ENCODE results near the gene ERCC6L2. TPM values are rescaled to one million over a fixed set of nuclear protein-coding genes. Genes with fewer than 3 reads are reported as not detected.
A peak's percentile ranks its signal among the peaks of the same experiment; 100 is the strongest.

The ERCC6L2 gene
- total RNA-seq, 1 experiment from 2014 or later = 39.7 TPM

GRCh38 chr9:95870906-95871305 is 4.6 kb upstream of the ERCC6L2 start:
- DNase-seq (ENCODE audit: low read depth, low spot score) = no peak
- intact Hi-C loops (cut with micrococcal nuclease; ENCODE audit: unreplicated experiment) = no loop called here
- Histone ChIP-seq H3K27me3 (ENCODE audit: control insufficient read depth, insufficient read depth, low read length) (no peaks in the 10 kb centered on the region), H3K36me3 (ENCODE audit: control insufficient read depth, insufficient read depth, low read length) (peaks cover 7% of the 10 kb centered on the region), H3K4me1 (ENCODE audit: control insufficient read depth, insufficient read depth, low read length) (peaks cover 7% of the 10 kb centered on the region; the same call in 1 of the 2 replicates), H3K4me3 (ENCODE audit: low read depth in 2 of 2, low read length in 2 of 2) (no peak overlapping the region), H3K9me3 (ENCODE audit: control insufficient read depth, insufficient read depth, low read depth, low read length) (no peaks in the 10 kb centered on the region), H3K27ac (ENCODE audit: low read length) (no peak overlapping the region)
- no peak for ATAC-seq
- POLR2A ChIA-PET = no interaction called here
- TF ChIP-seq POLR2AphosphoS5 (IDR thresholded peaks at IDR 0.05; ENCODE audit: low read depth, low read length) (no peak), REST (IDR thresholded peaks at IDR 0.05; ENCODE audit: insufficient read depth in 1 of 2, low read depth in 2 of 2, low read length in 1 of 2) (no peak), SIN3A (IDR thresholded peaks at IDR 0.05; ENCODE audit: borderline replicate concordance, insufficient read depth, low read depth, low read length) (no peak), CTCF (IDR thresholded peaks at IDR 0.05) (no peak), TCF7L2 (IDR thresholded peaks at IDR 0.05; ENCODE audit: low read depth, low read length) (no peak)
- CTCF ChIA-PET = no interaction called here
- in situ Hi-C loops (cut with HindIII; ENCODE audit: low pct_unique_long_range_greater_than_20kb, low sequenced_read_pairs) = no loop called here
- no TSS peak for BruUV-seq (replicated peaks)

DNA sequence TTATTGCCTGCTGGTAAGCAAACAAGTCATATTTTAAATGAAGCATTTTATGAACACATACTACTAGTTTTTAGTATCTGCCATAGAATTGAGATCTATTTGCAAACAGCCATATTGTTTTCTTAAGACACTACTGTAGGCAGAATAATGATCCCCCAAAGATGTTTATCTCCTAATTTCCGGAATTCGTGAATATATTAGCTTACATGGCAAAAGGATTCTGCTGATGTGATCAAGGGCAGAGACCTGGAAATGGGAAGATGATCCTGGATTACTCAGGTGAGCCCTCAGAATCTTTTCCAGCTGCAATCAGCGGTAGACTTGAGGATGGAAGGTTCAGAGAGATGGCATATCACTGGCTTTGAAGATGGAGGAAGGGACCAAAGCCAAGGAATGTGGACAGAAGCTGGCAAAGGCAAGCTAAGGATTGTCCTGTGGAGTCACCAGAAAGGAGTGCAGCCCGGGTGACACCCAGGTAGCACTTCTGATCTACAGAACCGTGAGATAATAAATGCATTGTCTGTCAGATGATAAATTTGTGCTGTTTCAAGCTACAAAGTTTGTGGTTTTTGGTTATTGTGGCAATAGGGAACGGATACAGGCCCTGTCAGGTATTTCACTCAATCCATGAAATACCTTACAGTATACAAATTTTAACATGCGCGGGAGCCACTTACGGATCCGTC is 1.0 kb upstream of the ERCC6L2 start:
- Histone ChIP-seq H3K27me3 (ENCODE audit: control insufficient read depth, insufficient read depth, low read length) (no peaks in the 10 kb centered on the region), H3K27ac (ENCODE audit: low read length) (no peak overlapping the region; the same call in 1 of the 2 replicates), H3K36me3 (ENCODE audit: control insufficient read depth, insufficient read depth, low read length) (peaks cover 11% of the 10 kb centered on the region), H3K4me1 (ENCODE audit: control insufficient read depth, insufficient read depth, low read length) (peaks cover 14% of the 10 kb centered on the region), H3K9me3 (ENCODE audit: control insufficient read depth, insufficient read depth, low read depth, low read length) (no peaks in the 10 kb centered on the region), H3K4me3 (ENCODE audit: low read depth in 2 of 2, low read length in 2 of 2) (no peak overlapping the region)
- intact Hi-C loops (cut with micrococcal nuclease; ENCODE audit: unreplicated experiment) (no loop called here), in situ Hi-C loops (cut with HindIII; ENCODE audit: low pct_unique_long_range_greater_than_20kb, low sequenced_read_pairs) (no loop called here)
- DNase-seq (ENCODE audit: low read depth, low spot score) (no peak), ATAC-seq (no peak)
- POLR2A ChIA-PET = interaction anchor here (0.6 kb wide), 2 partner anchors 370 to 579 kb away, joined by 7 to 11 read pairs; no protein-coding TSS in a partner anchor
- CTCF ChIA-PET = no interaction called here
- no peak for TF ChIP-seq REST (IDR thresholded peaks at IDR 0.05; ENCODE audit: insufficient read depth in 1 of 2, low read depth in 2 of 2, low read length in 1 of 2)
- no peak for TF ChIP-seq POLR2AphosphoS5 (IDR thresholded peaks at IDR 0.05; ENCODE audit: low read depth, low read length)
- no peak for TF ChIP-seq TCF7L2 (IDR thresholded peaks at IDR 0.05; ENCODE audit: low read depth, low read length)
- TF ChIP-seq SIN3A (IDR thresholded peaks at IDR 0.05; ENCODE audit: borderline replicate concordance, insufficient read depth, low read depth, low read length) = no peak
- TF ChIP-seq CTCF (IDR thresholded peaks at IDR 0.05) = no peak
- BruUV-seq (replicated peaks) = TSS peak; percentile 71
